ENCODE results near the gene PCYT1A.

The PCYT1A gene

GRCh38 chr3:196287090-196287439 lies 461 bp downstream of the PCYT1A start:
- no peak for DNase-seq (ENCODE audit: low spot score)
- TF ChIP-seq, protein P1, sequence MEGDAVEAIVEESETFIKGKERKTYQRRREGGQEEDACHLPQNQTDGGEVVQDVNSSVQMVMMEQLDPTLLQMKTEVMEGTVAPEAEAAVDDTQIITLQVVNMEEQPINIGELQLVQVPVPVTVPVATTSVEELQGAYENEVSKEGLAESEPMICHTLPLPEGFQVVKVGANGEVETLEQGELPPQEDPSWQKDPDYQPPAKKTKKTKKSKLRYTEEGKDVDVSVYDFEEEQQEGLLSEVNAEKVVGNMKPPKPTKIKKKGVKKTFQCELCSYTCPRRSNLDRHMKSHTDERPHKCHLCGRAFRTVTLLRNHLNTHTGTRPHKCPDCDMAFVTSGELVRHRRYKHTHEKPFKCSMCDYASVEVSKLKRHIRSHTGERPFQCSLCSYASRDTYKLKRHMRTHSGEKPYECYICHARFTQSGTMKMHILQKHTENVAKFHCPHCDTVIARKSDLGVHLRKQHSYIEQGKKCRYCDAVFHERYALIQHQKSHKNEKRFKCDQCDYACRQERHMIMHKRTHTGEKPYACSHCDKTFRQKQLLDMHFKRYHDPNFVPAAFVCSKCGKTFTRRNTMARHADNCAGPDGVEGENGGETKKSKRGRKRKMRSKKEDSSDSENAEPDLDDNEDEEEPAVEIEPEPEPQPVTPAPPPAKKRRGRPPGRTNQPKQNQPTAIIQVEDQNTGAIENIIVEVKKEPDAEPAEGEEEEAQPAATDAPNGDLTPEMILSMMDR (IDR thresholded peaks at IDR 0.05; ENCODE audit: extremely low read depth, insufficient read depth, missing control alignments), result no peak
- in situ Hi-C loops (cut with MboI; ENCODE audit: low pct_unique_long_range_greater_than_20kb, low sequenced_read_pairs, unreplicated experiment), result no loop called here

DNA sequence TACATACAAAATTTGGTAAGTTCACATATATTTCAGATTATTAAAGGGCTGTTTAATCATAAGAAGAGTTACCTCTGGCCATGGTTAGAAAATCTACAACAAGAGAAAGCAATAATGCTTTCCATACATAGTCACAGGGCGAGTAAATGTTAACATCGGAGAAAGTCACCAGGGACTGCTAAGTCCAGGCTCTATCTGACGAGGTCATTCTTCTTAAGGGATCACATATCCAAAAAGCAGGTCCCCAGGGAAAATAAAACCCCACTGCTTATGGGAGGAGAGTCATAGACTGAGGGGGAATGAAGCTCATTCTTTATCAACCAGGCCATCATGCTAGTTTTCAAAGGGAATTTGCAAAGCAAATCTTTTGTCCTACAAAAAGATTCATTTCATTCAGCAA lies 3.1 kb downstream of the PCYT1A start:
- in situ Hi-C loops (cut with MboI; ENCODE audit: low pct_unique_long_range_greater_than_20kb, low sequenced_read_pairs, unreplicated experiment), result no loop called here
- no peak for DNase-seq (ENCODE audit: low spot score)
- TF ChIP-seq, protein P1 (IDR thresholded peaks at IDR 0.05; ENCODE audit: extremely low read depth, insufficient read depth, missing control alignments), result no peak

DNA sequence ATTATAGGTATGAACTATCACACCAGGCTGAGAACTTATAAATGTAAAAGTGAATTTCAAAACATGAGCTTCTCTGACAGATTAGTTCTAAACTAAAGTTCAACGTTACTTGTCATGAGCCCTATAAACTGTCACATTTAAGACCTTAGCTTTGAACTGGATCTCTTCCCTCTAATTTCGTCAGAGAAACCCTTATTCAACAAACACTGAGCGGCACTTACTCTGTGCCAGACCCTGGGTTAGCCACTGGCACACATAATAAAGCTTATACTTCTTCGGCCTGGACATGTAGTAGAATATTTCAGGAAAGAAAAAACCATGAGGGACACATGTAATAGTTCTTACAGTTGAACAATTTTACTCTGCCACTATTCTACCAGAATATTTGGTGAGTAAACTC lies 5.6 kb downstream of the PCYT1A start:
- DNase-seq (ENCODE audit: low spot score), result no peak
- in situ Hi-C loops (cut with MboI; ENCODE audit: low pct_unique_long_range_greater_than_20kb, low sequenced_read_pairs, unreplicated experiment), result no loop called here
- TF ChIP-seq, protein P1 (IDR thresholded peaks at IDR 0.05; ENCODE audit: extremely low read depth, insufficient read depth, missing control alignments), result no peak

GRCh38 chr3:196280689-196281440 lies 6.7 kb downstream of the PCYT1A start:
- in situ Hi-C loops (cut with MboI; ENCODE audit: low pct_unique_long_range_greater_than_20kb, low sequenced_read_pairs, unreplicated experiment), result no loop called here
- peak; percentile 46 for DNase-seq (ENCODE audit: low spot score)
- TF ChIP-seq, protein P1 (IDR thresholded peaks at IDR 0.05; ENCODE audit: extremely low read depth, insufficient read depth, missing control alignments), result no peak

DNA sequence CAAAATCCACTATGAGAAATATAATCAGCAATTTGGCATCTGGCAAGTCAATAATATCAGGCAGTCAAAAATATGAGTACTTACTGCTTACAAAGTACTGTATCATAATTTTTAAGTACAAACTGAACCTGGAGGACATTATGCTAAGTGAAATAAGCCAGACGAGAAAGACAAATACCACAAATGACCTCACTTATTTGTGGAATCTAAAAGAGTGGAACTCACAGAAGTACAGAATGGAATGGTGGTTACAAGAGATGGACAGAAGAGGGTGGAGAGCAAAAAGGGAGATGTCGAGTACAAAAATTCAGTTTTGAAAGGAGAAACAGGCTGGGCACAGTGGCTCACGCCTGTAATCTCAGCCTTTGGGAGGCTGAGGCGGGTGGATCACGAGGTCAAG lies 12.4 kb downstream of the PCYT1A start:
- DNase-seq (ENCODE audit: low spot score), result no peak
- in situ Hi-C loops (cut with MboI; ENCODE audit: low pct_unique_long_range_greater_than_20kb, low sequenced_read_pairs, unreplicated experiment), result no loop called here
- TF ChIP-seq, protein P1 (IDR thresholded peaks at IDR 0.05; ENCODE audit: extremely low read depth, insufficient read depth, missing control alignments), result no peak

DNA sequence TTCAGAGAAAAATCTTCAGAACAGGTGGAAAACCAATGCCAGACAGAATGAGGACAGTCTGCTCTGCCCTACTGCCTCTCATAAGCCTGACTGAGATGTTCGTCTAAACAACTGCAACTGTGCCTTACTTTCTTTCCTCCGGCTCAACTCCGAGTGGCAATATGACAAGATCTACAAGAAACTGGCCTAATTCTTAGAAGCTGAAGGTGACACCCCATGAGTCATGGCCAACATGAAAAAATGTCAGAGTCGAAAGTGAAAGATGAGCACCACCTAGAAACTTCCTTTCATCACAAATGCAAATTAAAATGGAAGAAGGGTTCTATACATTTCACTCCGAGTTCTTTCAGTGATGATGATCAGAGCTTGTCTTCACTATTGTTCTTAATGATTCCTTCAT lies 12.9 kb downstream of the PCYT1A start:
- DNase-seq (ENCODE audit: low spot score), result peak; percentile 83
- TF ChIP-seq, protein P1 (IDR thresholded peaks at IDR 0.05; ENCODE audit: extremely low read depth, insufficient read depth, missing control alignments), result no peak
- in situ Hi-C loops (cut with MboI; ENCODE audit: low pct_unique_long_range_greater_than_20kb, low sequenced_read_pairs, unreplicated experiment), result loop anchor here (25.0 kb wide), 1 partner anchor 213 kb away; no protein-coding TSS in a partner anchor
